ENCODE measurements around the gene MSMB. TPM values are rescaled to one million over a fixed set of nuclear protein-coding genes. Genes with fewer than 3 reads are reported as not detected.

MSMB gene
- total RNA-seq, 1 donor from 2014 or later = not detected

DNA sequence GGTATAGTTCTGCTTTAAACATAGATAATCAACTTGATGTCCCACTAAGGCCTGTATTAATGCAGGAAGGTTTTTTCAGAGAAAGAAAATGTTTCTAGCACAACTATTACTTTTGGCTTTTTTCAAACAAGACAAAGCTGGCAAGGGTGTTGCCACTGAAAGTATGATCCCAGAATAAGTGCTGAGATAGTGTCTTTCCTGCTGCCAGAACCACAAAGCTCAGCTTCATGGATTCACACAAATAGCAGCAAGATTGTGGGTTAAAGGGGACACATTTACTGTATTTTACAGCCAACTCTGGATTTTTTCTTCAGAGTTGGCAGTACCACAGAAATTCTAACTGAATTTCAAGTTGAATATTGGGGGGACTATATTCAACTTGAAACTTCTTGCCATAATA is 20.0 kb downstream of the MSMB start:
- TF ChIP-seq, protein P1, sequence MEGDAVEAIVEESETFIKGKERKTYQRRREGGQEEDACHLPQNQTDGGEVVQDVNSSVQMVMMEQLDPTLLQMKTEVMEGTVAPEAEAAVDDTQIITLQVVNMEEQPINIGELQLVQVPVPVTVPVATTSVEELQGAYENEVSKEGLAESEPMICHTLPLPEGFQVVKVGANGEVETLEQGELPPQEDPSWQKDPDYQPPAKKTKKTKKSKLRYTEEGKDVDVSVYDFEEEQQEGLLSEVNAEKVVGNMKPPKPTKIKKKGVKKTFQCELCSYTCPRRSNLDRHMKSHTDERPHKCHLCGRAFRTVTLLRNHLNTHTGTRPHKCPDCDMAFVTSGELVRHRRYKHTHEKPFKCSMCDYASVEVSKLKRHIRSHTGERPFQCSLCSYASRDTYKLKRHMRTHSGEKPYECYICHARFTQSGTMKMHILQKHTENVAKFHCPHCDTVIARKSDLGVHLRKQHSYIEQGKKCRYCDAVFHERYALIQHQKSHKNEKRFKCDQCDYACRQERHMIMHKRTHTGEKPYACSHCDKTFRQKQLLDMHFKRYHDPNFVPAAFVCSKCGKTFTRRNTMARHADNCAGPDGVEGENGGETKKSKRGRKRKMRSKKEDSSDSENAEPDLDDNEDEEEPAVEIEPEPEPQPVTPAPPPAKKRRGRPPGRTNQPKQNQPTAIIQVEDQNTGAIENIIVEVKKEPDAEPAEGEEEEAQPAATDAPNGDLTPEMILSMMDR (IDR thresholded peaks at IDR 0.05; ENCODE audit: unreplicated experiment) = no peak
- peaks cover 45% of the 10 kb centered on the region for H3K4me1 Mint-ChIP-seq (ENCODE audit: unreplicated experiment)
- no peak overlapping the region for H3K27ac Mint-ChIP-seq (ENCODE audit: unreplicated experiment)
- no peak overlapping the region for H3K4me3 Mint-ChIP-seq (ENCODE audit: unreplicated experiment)
- no peaks in the 10 kb centered on the region for H3K9me3 Mint-ChIP-seq (ENCODE audit: unreplicated experiment)
- H3K27me3 Mint-ChIP-seq (ENCODE audit: unreplicated experiment) = peaks cover 2% of the 10 kb centered on the region
- H3K36me3 Mint-ChIP-seq (ENCODE audit: low read depth, unreplicated experiment) = no peaks in the 10 kb centered on the region
- DNase-seq (ENCODE audit: low spot score) = no peak

DNA sequence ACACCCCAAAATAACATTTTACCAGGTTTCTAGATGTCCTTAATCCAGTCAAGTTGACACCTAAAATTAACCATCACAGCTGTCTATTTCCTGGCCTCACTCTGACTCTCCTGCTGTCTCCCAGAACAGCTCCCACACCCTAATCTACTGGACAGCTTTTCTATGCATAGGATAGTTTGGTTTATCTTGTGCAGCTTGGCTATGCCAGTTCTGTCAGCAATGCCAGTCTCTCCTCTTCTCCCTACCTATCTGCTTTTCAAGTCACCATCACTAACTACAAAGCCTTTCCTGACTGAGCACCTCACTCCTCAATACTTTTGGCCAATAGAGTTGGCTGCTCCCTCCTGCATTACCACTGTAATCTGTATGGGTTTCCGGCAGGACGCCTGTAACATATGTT is 20.7 kb downstream of the MSMB start:
- H3K4me3 Mint-ChIP-seq (ENCODE audit: unreplicated experiment) = no peak overlapping the region
- no peaks in the 10 kb centered on the region for H3K36me3 Mint-ChIP-seq (ENCODE audit: low read depth, unreplicated experiment)
- peaks cover under 1% of the 10 kb centered on the region for H3K27me3 Mint-ChIP-seq (ENCODE audit: unreplicated experiment)
- peak overlapping the region; percentile 32 for H3K27ac Mint-ChIP-seq (ENCODE audit: unreplicated experiment)
- no peak for DNase-seq (ENCODE audit: low spot score)
- no peaks in the 10 kb centered on the region for H3K9me3 Mint-ChIP-seq (ENCODE audit: unreplicated experiment)
- H3K4me1 Mint-ChIP-seq (ENCODE audit: unreplicated experiment) = peaks cover 46% of the 10 kb centered on the region
- TF ChIP-seq, protein P1 (IDR thresholded peaks at IDR 0.05; ENCODE audit: unreplicated experiment) = no peak

DNA sequence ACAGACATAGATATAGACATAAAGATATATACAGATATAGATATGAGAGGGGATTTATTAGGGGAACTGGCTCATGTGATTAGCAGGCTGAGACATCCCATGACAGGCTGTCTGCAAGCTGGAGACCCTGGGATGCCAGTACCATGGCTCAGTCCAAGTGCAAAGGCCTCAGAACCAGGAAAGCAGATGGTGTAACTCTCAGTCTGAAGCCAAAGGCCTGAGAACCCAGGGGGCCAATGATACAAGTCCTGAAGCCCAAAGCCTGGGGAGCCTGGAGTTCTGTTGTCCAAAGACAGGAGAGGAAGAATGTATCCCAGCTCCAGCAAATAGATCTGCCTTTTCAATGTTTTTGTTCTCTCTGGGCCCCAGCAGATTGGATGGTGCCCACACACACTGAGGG is 21.1 kb downstream of the MSMB start:
- Mint-ChIP-seq H3K4me1 (ENCODE audit: unreplicated experiment) (peaks cover 50% of the 10 kb centered on the region), H3K27ac (ENCODE audit: unreplicated experiment) (no peak overlapping the region), H3K27me3 (ENCODE audit: unreplicated experiment) (no peaks in the 10 kb centered on the region), H3K9me3 (ENCODE audit: unreplicated experiment) (no peaks in the 10 kb centered on the region), H3K36me3 (ENCODE audit: low read depth, unreplicated experiment) (no peaks in the 10 kb centered on the region), H3K4me3 (ENCODE audit: unreplicated experiment) (no peak overlapping the region)
- TF ChIP-seq, protein P1 (IDR thresholded peaks at IDR 0.05; ENCODE audit: unreplicated experiment) = no peak
- DNase-seq (ENCODE audit: low spot score) = no peak

DNA sequence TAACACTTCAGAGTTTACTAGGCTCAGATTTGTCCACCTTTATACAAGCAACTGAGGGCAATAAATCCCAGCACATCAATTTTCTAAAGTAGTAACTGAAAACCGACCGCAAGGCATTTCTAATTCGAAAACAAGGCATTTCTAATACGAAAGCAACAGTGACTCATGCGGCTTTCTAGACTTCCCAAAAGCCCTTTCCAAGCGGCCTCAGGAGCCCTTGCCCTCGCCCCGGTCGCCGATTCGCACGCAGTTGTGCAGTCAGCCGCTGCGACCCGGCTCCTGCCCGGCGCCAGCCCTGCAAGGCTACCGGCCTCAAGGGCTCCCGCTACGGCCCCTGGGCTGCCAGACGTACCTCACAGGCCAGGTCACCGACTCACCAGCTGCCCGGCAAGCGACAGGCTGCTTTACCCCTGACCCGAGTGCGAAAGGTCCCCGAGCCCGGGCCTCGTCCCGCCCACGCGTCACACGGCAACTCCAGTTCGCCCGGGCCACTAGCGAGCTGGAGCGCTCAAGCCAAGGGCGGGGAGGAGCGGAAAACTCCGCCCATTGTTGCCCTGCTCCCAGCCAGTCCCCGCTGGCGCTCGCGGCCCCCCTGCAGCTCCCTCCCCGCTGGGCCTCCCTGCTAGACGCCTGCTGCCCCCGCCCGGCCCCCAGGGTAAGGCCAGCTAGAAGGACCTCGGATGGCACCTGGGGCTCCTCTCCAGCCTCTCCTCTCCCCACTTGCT is 22.9 kb downstream of the MSMB start:
- H3K9me3 Mint-ChIP-seq (ENCODE audit: unreplicated experiment) = no peaks in the 10 kb centered on the region
- peak; percentile 92 for DNase-seq (ENCODE audit: low spot score)
- no peaks in the 10 kb centered on the region for H3K36me3 Mint-ChIP-seq (ENCODE audit: low read depth, unreplicated experiment)
- H3K27ac Mint-ChIP-seq (ENCODE audit: unreplicated experiment) = peak overlapping the region; percentile 74
- H3K4me3 Mint-ChIP-seq (ENCODE audit: unreplicated experiment) = peak overlapping the region; percentile 88
- H3K27me3 Mint-ChIP-seq (ENCODE audit: unreplicated experiment) = no peaks in the 10 kb centered on the region
- H3K4me1 Mint-ChIP-seq (ENCODE audit: unreplicated experiment) = peaks cover 54% of the 10 kb centered on the region
- TF ChIP-seq, protein P1 (IDR thresholded peaks at IDR 0.05; ENCODE audit: unreplicated experiment) = no peak

DNA sequence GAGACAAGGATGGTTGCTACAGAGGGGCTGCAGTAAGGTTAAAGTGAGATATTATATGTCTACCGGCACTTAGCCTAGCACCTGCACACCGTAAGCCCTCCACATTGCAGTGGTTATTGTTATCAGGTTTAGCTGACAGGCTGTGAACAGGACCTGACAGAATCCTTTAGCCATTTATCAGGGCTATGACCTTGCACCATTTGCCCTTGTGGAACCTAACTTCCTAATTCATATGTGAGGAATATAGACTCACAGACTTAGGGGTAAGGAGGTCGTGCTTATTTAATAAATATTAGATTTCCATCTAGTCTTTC is 25.8 kb downstream of the MSMB start:
- Mint-ChIP-seq H3K4me1 (ENCODE audit: unreplicated experiment) (peaks cover 54% of the 10 kb centered on the region), H3K9me3 (ENCODE audit: unreplicated experiment) (no peaks in the 10 kb centered on the region), H3K27ac (ENCODE audit: unreplicated experiment) (peak overlapping the region; percentile 92), H3K4me3 (ENCODE audit: unreplicated experiment) (no peak overlapping the region), H3K27me3 (ENCODE audit: unreplicated experiment) (peaks cover 1% of the 10 kb centered on the region), H3K36me3 (ENCODE audit: low read depth, unreplicated experiment) (peaks cover 3% of the 10 kb centered on the region)
- DNase-seq (ENCODE audit: low spot score) = no peak
- TF ChIP-seq, protein P1 (IDR thresholded peaks at IDR 0.05; ENCODE audit: unreplicated experiment) = no peak

Measured in endothelial cell (in vitro differentiated cells).